ENCODE data around the gene C11orf54.

Gene C11orf54

DNA sequence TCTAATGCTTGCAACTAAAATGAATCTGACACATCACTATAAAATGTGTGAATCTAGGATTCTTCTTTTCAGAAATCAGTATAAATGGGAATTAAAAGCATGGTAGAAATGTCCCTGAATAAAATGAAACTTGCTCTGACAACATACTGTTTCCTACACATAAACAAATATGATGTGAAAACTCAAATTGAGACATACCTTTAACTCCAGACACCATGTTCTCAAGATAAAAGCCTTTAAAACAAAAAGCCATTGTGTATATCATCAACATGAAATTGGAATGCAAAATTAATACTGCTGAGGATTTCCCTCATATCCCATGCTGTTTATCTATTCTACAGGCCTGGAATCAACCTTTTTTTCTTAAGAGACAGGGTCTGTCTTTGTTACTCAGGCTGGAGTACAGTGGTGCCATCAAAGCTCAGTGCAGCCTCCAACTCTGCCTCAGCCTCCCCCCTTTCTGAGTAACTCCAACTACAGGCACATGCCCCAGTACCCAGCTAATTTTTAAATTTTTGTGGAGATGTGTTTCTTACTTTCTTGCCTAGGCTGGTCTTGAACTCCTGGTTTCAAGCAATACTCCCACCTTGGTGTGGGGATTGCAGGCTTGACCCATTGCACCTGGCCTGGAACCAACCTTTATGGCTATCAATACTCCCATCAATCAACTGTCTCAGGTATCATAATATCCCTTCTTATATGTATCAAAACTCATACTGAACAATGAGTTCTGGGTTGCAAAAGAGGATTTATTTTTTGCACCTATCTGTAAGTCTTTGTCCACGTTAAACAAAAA, 6.8 kb upstream of the C11orf54 start:
- TF ChIP-seq, protein P1, sequence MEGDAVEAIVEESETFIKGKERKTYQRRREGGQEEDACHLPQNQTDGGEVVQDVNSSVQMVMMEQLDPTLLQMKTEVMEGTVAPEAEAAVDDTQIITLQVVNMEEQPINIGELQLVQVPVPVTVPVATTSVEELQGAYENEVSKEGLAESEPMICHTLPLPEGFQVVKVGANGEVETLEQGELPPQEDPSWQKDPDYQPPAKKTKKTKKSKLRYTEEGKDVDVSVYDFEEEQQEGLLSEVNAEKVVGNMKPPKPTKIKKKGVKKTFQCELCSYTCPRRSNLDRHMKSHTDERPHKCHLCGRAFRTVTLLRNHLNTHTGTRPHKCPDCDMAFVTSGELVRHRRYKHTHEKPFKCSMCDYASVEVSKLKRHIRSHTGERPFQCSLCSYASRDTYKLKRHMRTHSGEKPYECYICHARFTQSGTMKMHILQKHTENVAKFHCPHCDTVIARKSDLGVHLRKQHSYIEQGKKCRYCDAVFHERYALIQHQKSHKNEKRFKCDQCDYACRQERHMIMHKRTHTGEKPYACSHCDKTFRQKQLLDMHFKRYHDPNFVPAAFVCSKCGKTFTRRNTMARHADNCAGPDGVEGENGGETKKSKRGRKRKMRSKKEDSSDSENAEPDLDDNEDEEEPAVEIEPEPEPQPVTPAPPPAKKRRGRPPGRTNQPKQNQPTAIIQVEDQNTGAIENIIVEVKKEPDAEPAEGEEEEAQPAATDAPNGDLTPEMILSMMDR (IDR thresholded peaks at IDR 0.05; ENCODE audit: insufficient read depth, low read depth, low read length, missing control alignments), result no peak
- no peak overlapping the region for H3K4me3 ChIP-seq (ENCODE audit: low read length)
- no peak for DNase-seq (ENCODE audit: low read depth)

DNA sequence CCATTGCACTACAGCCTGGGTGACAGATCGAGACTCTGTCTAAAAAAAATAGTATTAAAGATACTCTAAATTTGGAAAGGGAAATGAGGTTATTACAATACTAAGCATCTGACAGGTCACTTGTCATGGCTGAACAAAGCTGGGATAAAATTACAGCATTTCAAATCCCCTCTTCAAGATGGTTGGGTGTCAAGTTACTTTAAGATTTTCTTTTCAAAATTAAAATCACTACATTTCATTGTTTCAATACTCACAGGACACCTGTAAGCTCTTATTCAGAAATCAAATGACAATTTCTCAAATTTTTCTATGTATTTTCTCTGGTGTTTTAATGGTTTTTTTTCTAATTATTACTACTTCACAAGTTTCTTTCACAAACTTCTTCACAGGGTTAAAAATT, 5.8 kb upstream of the C11orf54 start:
- TF ChIP-seq, protein P1 (IDR thresholded peaks at IDR 0.05; ENCODE audit: insufficient read depth, low read depth, low read length, missing control alignments), result no peak
- DNase-seq (ENCODE audit: low read depth), result no peak
- no peak overlapping the region for H3K4me3 ChIP-seq (ENCODE audit: low read length)

DNA sequence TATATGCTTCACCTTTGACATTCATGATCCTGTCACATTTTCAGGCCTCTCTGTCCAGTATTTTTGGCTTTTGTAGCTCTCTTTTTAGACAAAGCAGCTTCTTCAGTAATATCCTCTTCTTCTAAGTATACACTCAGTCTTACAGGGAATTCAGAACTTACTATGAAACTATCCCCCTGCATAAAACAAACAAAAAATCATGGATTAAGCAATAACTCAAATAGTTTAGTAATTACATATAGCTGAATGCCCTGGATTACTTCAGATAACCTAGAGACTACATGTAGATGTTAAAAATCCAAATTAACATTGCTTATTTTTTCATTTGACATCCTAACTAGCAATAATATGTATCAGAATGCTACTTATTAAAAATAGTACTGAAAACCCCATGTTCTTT, 5.3 kb upstream of the C11orf54 start:
- TF ChIP-seq, protein P1 (IDR thresholded peaks at IDR 0.05; ENCODE audit: insufficient read depth, low read depth, low read length, missing control alignments), result no peak
- DNase-seq (ENCODE audit: low read depth), result no peak
- H3K4me3 ChIP-seq (ENCODE audit: low read length), result no peak overlapping the region

DNA sequence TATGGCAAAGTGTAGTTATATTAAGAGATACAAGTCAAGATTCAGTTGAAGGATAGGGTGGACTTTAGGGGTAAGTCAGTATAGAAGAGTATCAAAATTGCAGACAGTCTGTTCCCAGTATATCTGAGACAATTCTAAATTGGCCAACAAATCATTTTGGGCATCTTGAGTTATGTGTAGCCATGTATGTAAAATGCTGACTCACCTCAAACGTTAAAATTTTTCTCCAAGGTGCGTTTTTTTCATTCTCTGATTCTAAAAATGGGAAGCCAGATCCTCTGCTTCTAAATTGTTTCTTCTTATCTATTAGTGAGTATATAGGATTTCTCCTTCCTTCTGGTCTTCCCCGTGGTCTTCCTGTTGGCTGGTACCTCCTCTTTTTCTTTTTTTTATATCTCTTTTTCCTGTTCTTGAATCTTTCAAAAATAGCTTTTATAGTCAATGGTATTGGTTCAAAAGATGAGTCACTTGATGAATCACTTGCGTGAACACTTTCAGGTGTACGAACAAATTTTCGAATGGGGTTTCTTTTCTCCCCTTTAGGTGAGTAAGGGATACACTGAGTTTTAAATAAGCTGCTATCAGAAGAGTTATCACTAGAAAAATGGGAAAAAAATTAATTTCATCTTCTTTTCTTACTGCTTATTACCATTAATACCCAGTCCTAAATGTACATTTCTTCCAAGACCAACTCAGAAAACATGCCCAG, 3.4 kb upstream of the C11orf54 start:
- DNase-seq (ENCODE audit: low read depth), result peak; percentile 62
- TF ChIP-seq, protein P1 (IDR thresholded peaks at IDR 0.05; ENCODE audit: insufficient read depth, low read depth, low read length, missing control alignments), result no peak
- peak overlapping the region; percentile 85 for H3K4me3 ChIP-seq (ENCODE audit: low read length)

DNA sequence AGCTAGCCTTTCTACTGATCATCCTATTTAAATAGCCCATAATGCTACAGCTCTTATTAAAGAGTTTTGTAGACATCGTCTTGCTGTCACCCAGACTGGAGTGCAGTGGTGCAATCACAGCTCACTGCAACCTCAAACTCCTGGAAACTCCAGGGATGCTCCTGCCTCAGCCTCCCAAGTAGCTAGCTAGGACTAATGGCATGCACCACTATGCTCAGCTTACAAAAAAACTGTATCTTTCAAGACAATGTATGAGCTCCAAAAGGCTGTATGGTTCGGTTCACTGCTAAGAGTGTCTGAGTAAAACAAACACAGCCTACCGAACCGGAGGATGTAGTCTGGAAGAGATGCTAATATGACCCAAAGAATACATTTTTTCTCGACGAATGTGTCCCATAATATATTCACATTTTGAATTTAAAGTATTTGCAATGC, 2.8 kb upstream of the C11orf54 start:
- peak overlapping the region; percentile 85 for H3K4me3 ChIP-seq (ENCODE audit: low read length)
- DNase-seq (ENCODE audit: low read depth), result peak; percentile 29
- TF ChIP-seq, protein P1 (IDR thresholded peaks at IDR 0.05; ENCODE audit: insufficient read depth, low read depth, low read length, missing control alignments), result no peak

DNA sequence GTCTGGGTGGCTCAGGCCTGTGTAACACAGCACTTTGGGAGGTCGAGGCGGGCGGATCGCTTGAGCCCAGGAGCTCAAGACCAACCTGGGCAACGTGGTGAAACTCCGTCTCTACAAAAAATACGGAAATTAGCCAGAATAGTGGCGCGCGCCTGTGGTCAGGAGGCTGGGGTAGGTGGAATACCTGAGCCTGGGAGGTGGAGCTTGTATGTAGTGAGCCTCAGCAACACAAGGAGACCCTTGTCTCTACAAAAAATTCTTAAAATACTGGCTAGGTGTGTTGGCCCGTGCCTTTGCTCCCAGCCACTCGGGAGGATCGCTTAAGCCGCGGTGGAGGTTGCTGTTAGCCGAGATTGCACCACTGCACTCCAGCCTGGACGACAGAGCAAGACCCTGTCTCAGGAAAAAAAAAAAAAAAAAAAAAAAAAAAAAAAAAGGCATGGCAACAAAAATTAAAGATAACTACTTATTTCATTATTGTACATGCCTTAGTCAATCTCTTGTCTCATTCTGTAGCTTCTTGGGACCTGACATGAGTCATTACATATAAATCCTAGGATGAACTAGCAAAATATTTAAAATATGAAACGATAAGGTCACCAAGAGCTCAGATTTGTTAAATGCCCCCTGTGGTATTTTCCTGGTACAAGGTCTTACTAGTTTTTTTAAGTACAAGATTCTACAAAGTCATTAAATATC, 1.3 kb upstream of the C11orf54 start:
- peak; percentile 59 for DNase-seq (ENCODE audit: low read depth)
- peak overlapping the region; percentile 85 for H3K4me3 ChIP-seq (ENCODE audit: low read length)
- TF ChIP-seq, protein P1 (IDR thresholded peaks at IDR 0.05; ENCODE audit: insufficient read depth, low read depth, low read length, missing control alignments), result no peak

All from epithelial cell of esophagus (primary cell).